ENCODE measurements around the gene PRRX1.

Gene PRRX1

DNA sequence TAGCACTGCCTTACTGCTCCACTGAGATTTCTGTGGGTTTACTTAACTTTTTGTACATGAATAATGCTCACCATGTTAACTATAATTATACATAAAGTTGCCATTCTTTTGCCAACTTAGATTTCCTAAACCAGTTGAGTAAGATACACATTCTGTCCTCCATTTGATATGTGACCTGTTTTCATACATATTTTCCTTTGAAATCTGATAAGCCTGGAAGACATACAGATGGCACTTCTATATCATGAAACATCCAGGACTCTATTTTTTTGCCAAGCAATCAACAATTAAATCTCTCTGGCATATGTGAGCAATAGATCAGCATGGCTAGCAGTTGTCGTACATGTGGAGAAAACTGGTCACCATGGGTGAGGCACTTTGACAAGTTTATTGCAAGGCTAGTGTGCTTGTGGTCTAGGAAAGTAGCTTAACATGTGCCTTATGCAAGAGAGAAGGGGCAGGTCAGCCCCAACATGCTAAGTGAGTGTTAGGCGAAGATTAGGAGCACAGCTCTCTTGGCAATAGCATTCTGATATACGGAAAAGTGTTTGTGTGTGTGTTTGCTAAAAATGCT lies 14.2 kb downstream of the PRRX1 start:
- no peak overlapping the region for H3K27ac ChIP-seq
- TF ChIP-seq CTCF (IDR thresholded peaks at IDR 0.05; ENCODE audit: low read depth, low read length): no peak
- H3K4me3 ChIP-seq (ENCODE audit: low read depth, low read length): no peak overlapping the region
- no peak for DNase-seq
- H3K36me3 ChIP-seq: no peaks in the 10 kb centered on the region
- no peaks in the 10 kb centered on the region for H3K9me3 ChIP-seq (ENCODE audit: severe bottlenecking)
- H3K27me3 ChIP-seq (ENCODE audit: insufficient read depth, low read depth, severe bottlenecking): no peaks in the 10 kb centered on the region

DNA sequence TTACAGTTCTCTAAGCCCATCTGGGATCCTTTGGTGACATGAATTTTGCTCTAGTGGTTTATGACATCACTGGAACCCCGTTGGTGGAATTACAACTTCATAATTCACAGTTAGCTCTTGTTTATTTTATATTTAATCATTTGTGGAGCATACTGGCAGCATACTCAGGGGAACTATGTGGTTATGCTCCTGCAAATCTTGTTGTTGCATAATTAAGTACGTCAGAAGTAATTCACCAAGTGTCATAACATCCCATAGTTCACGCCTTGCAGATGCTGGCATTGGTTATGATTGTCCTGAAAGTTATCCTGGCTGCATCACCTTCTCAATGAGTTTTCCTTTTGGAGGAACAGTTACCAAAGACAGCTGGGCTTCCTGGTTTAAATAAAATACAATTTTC lies 16.5 kb downstream of the PRRX1 start:
- no peak overlapping the region for H3K4me3 ChIP-seq (ENCODE audit: low read depth, low read length)
- DNase-seq: no peak
- no peaks in the 10 kb centered on the region for H3K27me3 ChIP-seq (ENCODE audit: insufficient read depth, low read depth, severe bottlenecking)
- TF ChIP-seq CTCF (IDR thresholded peaks at IDR 0.05; ENCODE audit: low read depth, low read length): no peak
- H3K36me3 ChIP-seq: no peaks in the 10 kb centered on the region
- no peaks in the 10 kb centered on the region for H3K9me3 ChIP-seq (ENCODE audit: severe bottlenecking)
- no peak overlapping the region for H3K27ac ChIP-seq

DNA sequence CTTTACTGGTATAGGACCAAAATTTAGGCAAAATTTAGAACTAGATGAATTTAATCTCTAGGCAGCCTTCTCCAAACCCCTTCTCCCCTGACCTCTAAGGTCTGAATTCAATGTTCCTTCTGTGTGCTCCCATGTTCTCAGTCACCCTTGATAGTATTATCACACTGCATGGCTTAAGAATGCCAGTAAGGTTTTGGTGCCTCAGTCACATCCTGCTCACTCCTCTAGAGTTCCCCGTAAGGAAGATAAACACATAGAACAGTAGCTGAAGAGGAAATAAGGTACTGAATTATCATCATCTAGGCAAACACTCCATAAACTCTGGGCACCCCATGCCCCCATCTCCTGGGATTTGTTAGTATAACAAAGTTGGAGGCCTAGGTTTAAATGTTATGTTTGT lies 18.2 kb downstream of the PRRX1 start:
- no peak for DNase-seq
- Histone ChIP-seq H3K9me3 (ENCODE audit: severe bottlenecking) (no peaks in the 10 kb centered on the region), H3K27ac (no peak overlapping the region), H3K36me3 (no peaks in the 10 kb centered on the region), H3K4me3 (ENCODE audit: low read depth, low read length) (no peak overlapping the region), H3K27me3 (ENCODE audit: insufficient read depth, low read depth, severe bottlenecking) (no peaks in the 10 kb centered on the region)
- TF ChIP-seq CTCF (IDR thresholded peaks at IDR 0.05; ENCODE audit: low read depth, low read length): no peak

DNA sequence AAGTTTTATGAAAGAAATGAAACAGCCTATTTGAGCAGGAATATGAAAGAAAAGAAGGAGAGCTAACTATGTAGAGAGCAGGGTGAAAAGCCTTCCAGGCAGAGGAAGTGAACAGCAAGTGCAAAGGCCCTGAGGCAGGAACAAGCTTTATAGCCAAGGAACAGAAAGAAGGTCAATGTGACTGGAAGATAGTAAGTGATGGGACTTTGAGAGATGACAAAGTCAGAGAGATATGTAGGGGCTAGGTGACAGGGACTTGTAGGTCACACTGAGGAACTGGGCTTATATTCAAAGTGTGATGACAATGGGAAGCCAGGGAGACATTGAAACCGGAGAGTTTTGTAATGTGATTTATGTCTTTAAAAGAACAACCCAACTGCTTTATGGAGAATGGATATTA lies 18.9 kb downstream of the PRRX1 start:
- no peak for DNase-seq
- H3K36me3 ChIP-seq: no peaks in the 10 kb centered on the region
- no peaks in the 10 kb centered on the region for H3K9me3 ChIP-seq (ENCODE audit: severe bottlenecking)
- H3K4me3 ChIP-seq (ENCODE audit: low read depth, low read length): no peak overlapping the region
- no peak overlapping the region for H3K27ac ChIP-seq
- no peaks in the 10 kb centered on the region for H3K27me3 ChIP-seq (ENCODE audit: insufficient read depth, low read depth, severe bottlenecking)
- TF ChIP-seq CTCF (IDR thresholded peaks at IDR 0.05; ENCODE audit: low read depth, low read length): no peak

DNA sequence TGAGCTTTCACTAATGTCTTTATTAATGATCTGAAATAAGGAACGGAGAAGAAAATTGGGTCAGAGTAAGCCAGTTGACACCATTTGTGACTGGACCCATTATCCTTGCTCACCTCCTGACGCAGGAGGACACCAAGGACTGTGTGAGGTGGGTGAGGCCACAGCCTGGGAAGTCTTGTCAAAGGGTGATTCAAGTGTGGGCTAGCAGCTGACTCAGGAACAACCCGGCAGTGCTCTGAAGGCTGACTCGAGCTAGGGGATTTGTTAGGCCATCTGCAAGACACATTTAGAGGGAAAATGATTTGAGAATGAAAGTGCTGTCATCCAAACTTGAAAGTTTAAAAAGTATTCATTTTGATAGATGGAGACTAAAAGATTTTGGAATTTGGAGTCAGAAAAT lies 21.2 kb downstream of the PRRX1 start:
- DNase-seq: no peak
- Histone ChIP-seq H3K4me3 (ENCODE audit: low read depth, low read length) (no peak overlapping the region), H3K36me3 (no peaks in the 10 kb centered on the region), H3K27ac (no peak overlapping the region), H3K27me3 (ENCODE audit: insufficient read depth, low read depth, severe bottlenecking) (no peaks in the 10 kb centered on the region), H3K9me3 (ENCODE audit: severe bottlenecking) (no peaks in the 10 kb centered on the region)
- no peak for TF ChIP-seq CTCF (IDR thresholded peaks at IDR 0.05; ENCODE audit: low read depth, low read length)

DNA sequence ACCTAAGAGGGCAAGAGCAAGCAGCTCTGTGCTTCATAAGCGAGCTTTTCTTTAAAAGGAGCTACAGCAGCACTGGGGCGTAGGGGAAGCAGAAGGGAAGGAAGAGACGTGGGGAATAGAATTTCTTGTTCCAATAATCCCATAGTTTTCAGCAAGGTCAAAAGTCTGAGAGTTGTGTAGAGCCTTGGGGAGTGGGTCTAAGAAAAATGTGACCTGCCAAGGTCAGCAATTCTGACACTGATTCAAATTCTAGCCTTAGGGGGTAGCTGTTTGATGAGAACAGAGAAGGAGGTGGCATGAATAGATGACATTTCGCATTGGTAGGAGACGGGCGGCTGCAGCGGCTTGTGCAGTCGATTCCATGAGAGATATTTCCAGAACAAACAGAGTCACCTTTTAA lies 22.4 kb downstream of the PRRX1 start:
- H3K9me3 ChIP-seq (ENCODE audit: severe bottlenecking): no peaks in the 10 kb centered on the region
- no peak overlapping the region for H3K27ac ChIP-seq
- no peak for DNase-seq
- TF ChIP-seq CTCF (IDR thresholded peaks at IDR 0.05; ENCODE audit: low read depth, low read length): no peak
- H3K27me3 ChIP-seq (ENCODE audit: insufficient read depth, low read depth, severe bottlenecking): no peaks in the 10 kb centered on the region
- H3K36me3 ChIP-seq: no peaks in the 10 kb centered on the region
- H3K4me3 ChIP-seq (ENCODE audit: low read depth, low read length): no peak overlapping the region
